ENCODE measurements around the gene VPS36. TPM values are rescaled to one million over a fixed set of nuclear protein-coding genes. Genes with fewer than 3 reads are reported as not detected.
"Not testable (repeated sequence)": the region's sequence is repeated elsewhere in the genome, so short reads cannot be mapped to it uniquely, and the experiment has no call there.

VPS36 gene
- 25.9 TPM for total RNA-seq

- peak; percentile 96 to 98 (median 97) for DNase-seq (ENCODE audit: low read depth in 2 of 3, low spot score in 2 of 3)
Measured at GRCh38 chr13:52450012-52450792, at the start of gene VPS36. Gene VPS36 (minus strand): TSS chr13:52450634. CDS start chr13:52450594, 40 bp downstream.

DNA sequence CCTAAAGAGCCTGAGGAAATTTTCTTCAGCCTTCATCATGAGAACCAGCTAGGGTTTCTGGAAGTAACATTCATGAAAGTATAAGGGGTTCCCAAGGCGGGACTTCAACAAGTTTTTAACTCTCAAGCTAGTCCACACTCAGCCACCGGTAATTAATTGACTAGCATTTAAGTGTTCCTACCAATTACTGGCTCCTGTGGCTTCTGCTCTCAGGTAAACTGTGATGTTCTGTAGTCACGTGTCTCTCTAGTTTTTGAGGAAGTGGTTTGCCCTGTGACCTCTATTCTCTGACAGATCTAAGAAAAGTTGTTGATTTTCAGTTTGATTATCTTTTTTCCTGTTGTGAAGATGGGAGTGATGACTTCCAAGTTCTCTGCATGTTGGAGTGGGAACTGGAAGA, 47.5 kb upstream of the VPS36 start:
- DNase-seq (ENCODE audit: low read depth in 2 of 3, low spot score in 2 of 3), result not testable (repeated sequence)

- DNase-seq (ENCODE audit: low read depth in 2 of 3, low spot score in 2 of 3), result not testable (repeated sequence)
Measured at GRCh38 chr13:52494241-52494640, 43.8 kb upstream of the VPS36 start.

- not testable (repeated sequence) for DNase-seq (ENCODE audit: low read depth in 2 of 3, low spot score in 2 of 3)
Measured at GRCh38 chr13:52491015-52491414, 40.6 kb upstream of the VPS36 start.

- not testable (repeated sequence) for DNase-seq (ENCODE audit: low read depth in 2 of 3, low spot score in 2 of 3)
Measured at GRCh38 chr13:52488763-52489162, 38.3 kb upstream of the VPS36 start.

DNA sequence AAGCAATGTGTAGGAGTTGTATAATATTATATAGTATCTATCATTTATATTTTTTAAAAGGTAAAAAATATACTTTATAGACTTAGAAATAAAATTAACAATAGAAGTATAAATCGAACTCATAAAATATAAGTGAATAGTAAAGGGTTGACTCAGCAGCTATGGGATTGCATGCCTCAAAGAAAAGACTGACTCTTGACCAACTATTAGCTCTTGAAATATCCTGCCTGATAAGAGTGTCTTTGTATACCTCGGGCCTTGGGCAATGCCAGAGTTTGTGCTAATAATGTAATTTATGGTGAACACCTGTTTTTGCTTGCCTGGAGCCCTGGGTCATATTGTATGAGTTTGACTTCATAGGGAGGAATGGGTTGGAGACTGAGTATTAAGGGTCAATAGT, 36.6 kb upstream of the VPS36 start:
- DNase-seq (ENCODE audit: low read depth in 2 of 3, low spot score in 2 of 3), result not testable (repeated sequence)

DNA sequence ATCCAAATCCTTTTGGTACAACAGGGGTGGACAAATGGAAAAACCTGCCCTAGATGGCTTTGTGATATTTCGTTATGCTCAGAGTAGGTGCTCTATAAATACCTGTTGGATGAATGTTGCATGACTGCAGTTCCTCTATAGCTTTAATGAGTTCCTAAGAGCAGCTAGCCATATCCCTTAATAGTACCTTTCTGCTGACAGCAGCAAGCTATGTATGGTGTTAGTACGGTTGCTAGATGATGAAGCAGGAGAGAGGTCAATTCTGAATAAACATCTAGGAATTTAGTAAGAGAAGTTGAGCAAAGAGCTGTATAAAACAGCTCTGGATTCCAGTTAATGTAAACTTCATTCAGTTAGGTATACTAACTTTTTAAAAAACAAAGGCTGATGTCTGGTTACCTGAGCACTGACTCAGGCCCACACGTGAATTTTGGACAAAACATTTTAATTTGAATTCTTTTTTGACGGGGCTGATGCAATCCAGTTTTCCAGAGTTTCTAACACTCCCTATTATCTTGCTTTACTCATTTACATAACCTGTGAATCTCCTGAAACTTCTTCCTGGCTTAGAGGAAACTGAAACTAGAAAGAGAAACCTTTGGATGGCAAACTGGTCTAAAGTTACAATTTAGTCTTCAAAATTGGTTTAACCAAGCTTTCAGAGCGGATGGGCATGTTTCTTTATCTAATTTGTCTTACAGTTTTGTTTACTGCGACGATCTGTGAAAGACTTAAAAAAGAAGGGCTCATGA, 30.4 kb upstream of the VPS36 start:
- DNase-seq (ENCODE audit: low read depth in 2 of 3, low spot score in 2 of 3), result not testable (repeated sequence)

- DNase-seq (ENCODE audit: low read depth in 2 of 3, low spot score in 2 of 3), result not testable (repeated sequence)
Measured at GRCh38 chr13:52468487-52468886, 18.1 kb upstream of the VPS36 start.

DNA sequence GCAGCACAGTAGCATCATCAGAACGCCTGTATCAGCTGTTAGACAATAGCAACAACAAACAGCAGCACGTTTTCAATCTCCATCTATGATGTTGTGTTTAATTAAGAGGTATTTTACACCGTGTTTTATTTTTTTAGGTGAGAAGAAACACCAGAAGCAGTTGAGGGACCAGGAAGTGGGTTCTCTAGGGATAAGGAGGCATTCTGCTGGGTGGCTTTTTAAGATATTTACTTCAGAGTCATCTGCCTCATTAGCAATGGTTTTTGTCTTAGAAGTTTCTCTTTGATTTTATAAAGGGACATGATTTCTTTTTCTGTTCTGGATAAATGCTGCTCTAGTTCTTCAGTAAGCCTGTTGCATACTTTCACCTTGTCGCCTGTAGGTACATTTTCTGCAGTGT, 13.1 kb upstream of the VPS36 start:
- no peak for DNase-seq (ENCODE audit: low read depth in 2 of 3, low spot score in 2 of 3)

DNA sequence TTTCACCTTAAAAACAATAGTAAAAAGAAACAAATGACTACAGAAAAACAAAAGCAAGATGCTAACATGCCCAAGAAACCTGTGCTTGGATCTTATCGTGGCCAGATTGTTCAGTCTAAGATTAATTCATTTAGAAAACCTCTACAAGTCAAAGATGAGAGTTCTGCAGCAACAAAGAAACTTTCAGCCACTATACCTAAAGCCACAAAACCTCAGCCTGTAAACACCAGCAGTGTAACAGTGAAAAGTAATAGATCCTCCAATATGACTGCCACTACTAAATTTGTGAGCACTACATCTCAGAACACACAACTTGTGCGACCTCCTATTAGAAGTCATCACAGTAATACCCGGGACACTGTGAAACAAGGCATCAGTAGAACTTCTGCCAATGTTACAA, 10.8 kb upstream of the VPS36 start:
- DNase-seq (ENCODE audit: low read depth in 2 of 3, low spot score in 2 of 3), result no peak

- DNase-seq (ENCODE audit: low read depth in 2 of 3, low spot score in 2 of 3), result no peak
Measured at GRCh38 chr13:52459668-52460067, 9.2 kb upstream of the VPS36 start.

DNA sequence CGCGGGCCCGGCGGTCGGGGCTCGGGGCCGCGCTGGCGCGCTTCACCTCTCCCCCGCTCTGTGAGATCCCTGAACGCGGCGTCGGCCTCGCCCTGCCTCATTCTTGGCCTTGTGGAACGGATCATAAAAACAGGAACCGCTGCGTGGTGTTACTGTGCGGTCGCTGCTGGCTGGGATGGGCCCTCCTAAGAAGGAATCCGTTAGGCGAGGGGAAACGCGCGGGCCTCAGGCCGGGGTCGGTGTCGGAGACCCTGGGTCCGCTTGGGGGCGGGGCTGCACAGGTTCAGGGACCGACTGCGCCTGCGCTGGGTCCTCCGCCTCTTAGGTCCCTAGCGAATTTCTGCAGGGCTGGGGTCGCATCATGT, 5.2 kb upstream of the VPS36 start:
- peak; percentile 60 to 86 (median 85) for DNase-seq (ENCODE audit: low read depth in 2 of 3, low spot score in 2 of 3)

GRCh38 chr13:52454820-52455676, 4.6 kb upstream of the VPS36 start, which contains the start of gene CKAP2:
Gene CKAP2 (plus strand): TSS chr13:52455478. CDS start chr13:52455557, 79 bp downstream.
- peak; percentile 90 to 97 (median 96) for DNase-seq (ENCODE audit: low read depth in 2 of 3, low spot score in 2 of 3)

DNA sequence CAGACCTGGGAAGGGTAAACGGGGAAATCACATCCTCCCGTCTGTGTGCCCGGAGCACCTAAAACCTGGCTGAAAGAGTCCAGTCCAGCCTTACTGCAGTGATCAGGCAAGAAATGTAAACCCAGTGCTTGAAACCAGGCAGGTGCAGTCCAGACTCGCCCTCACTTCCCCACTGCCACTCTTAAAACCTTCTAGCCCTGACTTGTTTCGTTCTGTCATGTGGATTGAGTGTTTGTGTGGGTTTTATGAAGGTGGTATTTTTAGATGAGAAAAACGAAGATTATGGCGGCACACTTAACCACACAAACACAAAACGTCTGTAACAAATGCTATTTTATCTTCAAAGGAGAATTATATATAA, 4.0 kb upstream of the VPS36 start:
- peak; percentile 9 to 80 (median 41) for DNase-seq (ENCODE audit: low read depth in 2 of 3, low spot score in 2 of 3)

GRCh38 chr13:52452470-52452869, 2.0 kb upstream of the VPS36 start:
- no peak for DNase-seq (ENCODE audit: low read depth in 2 of 3, low spot score in 2 of 3)

DNA sequence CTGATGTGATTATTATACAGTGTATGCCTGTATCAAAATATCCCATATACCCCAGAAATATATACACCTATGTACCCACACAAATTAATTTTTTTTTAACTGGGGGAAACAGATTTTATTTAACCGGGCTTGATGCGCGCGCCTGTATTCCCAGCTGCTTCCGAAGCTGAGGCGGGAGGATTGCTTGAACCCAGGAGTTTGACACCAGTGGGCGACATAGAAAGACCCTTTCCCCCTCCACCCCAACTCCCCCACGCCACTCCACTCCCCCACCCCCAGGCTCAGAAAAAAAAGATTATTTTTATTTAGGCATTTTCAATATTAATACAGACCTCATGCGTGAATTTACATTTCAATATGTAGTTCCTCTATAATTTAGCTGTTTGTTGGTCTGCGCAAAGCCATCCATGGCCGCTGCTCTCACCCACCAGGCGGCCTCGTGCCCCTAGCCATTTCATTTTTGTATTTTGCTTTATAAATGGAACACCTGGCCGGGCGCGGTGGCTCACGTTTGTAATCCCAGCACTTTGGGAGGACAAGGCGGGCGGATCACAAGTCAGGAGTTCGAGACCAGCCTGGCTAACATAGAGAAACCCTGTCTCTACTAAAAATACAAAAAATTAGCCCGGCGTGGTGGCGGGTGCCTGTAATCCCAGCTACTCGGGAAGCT, 836 bp upstream of the VPS36 start:
- no peak for DNase-seq (ENCODE audit: low read depth in 2 of 3, low spot score in 2 of 3)

DNA sequence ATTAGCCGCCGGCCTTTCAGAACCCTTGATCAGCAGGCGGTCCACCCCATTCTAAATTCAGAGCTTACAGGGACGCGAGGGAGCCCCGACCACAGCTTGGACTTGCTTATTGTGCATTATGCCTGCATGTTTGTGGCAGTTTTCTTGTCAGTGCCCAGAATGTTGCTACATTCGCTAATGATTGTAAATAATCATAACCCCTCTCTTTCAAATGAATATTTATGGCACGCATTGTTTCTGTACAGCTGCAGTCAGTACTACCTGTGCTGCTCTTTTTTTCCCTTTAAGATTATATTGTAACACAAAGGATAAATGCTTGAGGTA, 321 bp upstream of the VPS36 start:
- no peak for DNase-seq (ENCODE audit: low read depth in 2 of 3, low spot score in 2 of 3)

DNA sequence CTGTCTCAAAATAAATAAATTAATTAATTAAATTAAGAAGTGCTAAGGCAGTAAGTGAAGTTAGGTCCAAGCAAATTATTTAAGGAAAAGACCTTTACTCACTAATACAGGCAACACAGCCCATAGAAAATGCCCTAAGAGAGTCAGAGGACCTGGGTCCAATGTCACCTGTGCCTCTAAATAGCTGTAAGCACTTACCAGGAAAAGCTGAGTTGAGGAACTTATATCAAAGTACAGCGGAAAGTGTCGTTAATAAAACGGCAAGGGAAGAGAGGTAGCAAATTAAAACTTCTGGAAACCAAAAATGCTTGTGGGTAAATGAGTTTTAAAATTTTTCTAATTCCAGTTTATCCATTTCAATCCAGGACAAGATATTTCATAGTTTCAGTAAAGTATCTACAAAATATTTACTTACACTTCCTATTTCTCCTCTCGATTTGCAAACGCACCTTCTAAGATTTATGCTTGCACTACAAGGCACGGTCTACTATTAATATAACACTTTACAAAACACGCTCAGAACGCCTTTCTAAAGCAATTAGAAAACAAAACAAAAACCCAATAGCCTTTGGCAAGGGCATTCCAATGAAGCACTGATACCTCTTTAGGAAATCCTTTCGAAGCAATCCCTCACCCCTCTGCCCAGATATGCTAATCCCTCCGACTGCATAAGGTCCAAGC, 963 bp downstream of the VPS36 start:
- DNase-seq (ENCODE audit: low read depth in 2 of 3, low spot score in 2 of 3), result peak in 1 of 3 donors; percentile 10

- DNase-seq (ENCODE audit: low read depth in 2 of 3, low spot score in 2 of 3), result no peak
Measured at GRCh38 chr13:52447815-52448552, 2.5 kb downstream of the VPS36 start.

All from hematopoietic multipotent progenitor cell (in vitro differentiated cells).